ENCODE results near the gene BTD.

- TF ChIP-seq CTCF (IDR thresholded peaks at IDR 0.05) (no peak), POLR2A (IDR thresholded peaks at IDR 0.05) (no peak)
These were observed 91.8 kb downstream of the BTD start for GRCh38 chr3:15693355-15693754.

Data from adrenal gland (tissue), 5 donors.